GM23338 (cell line): ENCODE data around the gene SELENON. TPM values are rescaled to one million over a fixed set of nuclear protein-coding genes. Genes with fewer than 3 reads are reported as not detected.

ENCODE experiments used
- ATAC-seq: fragments of 200-7000 bp; cut with Tn5 transposase; 3 replicates; pipeline ENCODE4 v1.9.1; 2020
- DNase-seq: peaks from one replicate; pipeline ENCODE4 v3.0.0-alpha.2; 2015; ENCODE audit warnings: low spot score
- H2AFZ ChIP-seq: fragments of 200-600 bp; sonication (generic); 2 replicates; pipeline ENCODE4 v1.8.0; 2016; ENCODE audit warnings: antibody characterized with exemption, mild to moderate bottlenecking, moderate library complexity
- H3F3A ChIP-seq: fragments of 200-600 bp; sonication (generic); replicated peaks from 2 replicates; pipeline ENCODE4 v1.8.0; 2017; ENCODE audit warnings: antibody characterized with exemption, mixed run types, low read depth
- H3K27ac ChIP-seq: fragments of 200-600 bp; sonication (generic); 2 replicates; pipeline ENCODE4 v1.6.1; 2016; ENCODE audit warnings: low read depth
- H3K27me3 ChIP-seq: fragments of 200-600 bp; sonication (generic); 2 replicates; pipeline ENCODE4 v1.8.0; 2016; ENCODE audit warnings: mild to moderate bottlenecking, mixed run types, moderate library complexity; ENCODE audit not compliant: insufficient read depth
- H3K36me3 ChIP-seq: fragments of 200-600 bp; sonication (generic); 2 replicates; pipeline ENCODE4 v1.8.0; 2016; ENCODE audit warnings: mild to moderate bottlenecking; ENCODE audit not compliant: insufficient read depth
- H3K4me1 ChIP-seq: fragments of 200-600 bp; sonication (generic); 2 replicates; pipeline ENCODE4 v1.8.0; 2016; ENCODE audit warnings: mild to moderate bottlenecking, moderate library complexity; ENCODE audit not compliant: insufficient read depth
- H3K4me2 ChIP-seq: fragments of 200-600 bp; sonication (generic); 2 replicates; pipeline ENCODE4 v1.7.1; 2017; ENCODE audit warnings: mixed run types
- H3K4me3 ChIP-seq: fragments of 200-600 bp; sonication (generic); 2 replicates; pipeline ENCODE4 v1.6.1; 2016; ENCODE audit warnings: mixed run types
- H3K79me2 ChIP-seq: fragments of 200-600 bp; sonication (generic); replicated peaks from 2 replicates; pipeline ENCODE4 v1.8.0; 2017; ENCODE audit warnings: mild to moderate bottlenecking; ENCODE audit not compliant: insufficient read depth
- H3K9me2 ChIP-seq: fragments of 200-600 bp; sonication (generic); 2 replicates; pipeline ENCODE4 v1.8.0; 2017; ENCODE audit not compliant: insufficient read depth
- H4K20me1 ChIP-seq: fragments of 200-600 bp; sonication (generic); replicated peaks from 2 replicates; pipeline ENCODE4 v1.8.0; 2017; ENCODE audit warnings: mild to moderate bottlenecking; ENCODE audit not compliant: insufficient read depth
- H3K27ac Mint-ChIP-seq: 2 replicates; pipeline ENCODE4 v1.8.0; 2020; ENCODE audit warnings: inconsistent platforms, mild to moderate bottlenecking, moderate library complexity, mixed read lengths
- H3K27me3 Mint-ChIP-seq: 3 replicates; pipeline ENCODE4 v1.8.0; 2022; ENCODE audit warnings: low read depth, mild to moderate bottlenecking, moderate library complexity, mixed read lengths, inconsistent platforms; ENCODE audit not compliant: insufficient read depth, poor library complexity
- H3K36me3 Mint-ChIP-seq: 3 replicates; pipeline ENCODE4 v1.8.0; 2021; ENCODE audit warnings: low read depth, mild to moderate bottlenecking, inconsistent platforms, moderate library complexity, mixed read lengths
- H3K4me1 Mint-ChIP-seq: 3 replicates; pipeline ENCODE4 v1.8.0; 2020; ENCODE audit warnings: mild to moderate bottlenecking, inconsistent platforms, mixed read lengths
- H3K4me3 Mint-ChIP-seq: 3 replicates; pipeline ENCODE4 v1.8.0; 2021; ENCODE audit warnings: moderate library complexity, mild to moderate bottlenecking, inconsistent platforms, mixed read lengths
- H3K9me3 Mint-ChIP-seq: 3 replicates; pipeline ENCODE4 v1.8.0; 2020; ENCODE audit warnings: moderate library complexity, mild to moderate bottlenecking, inconsistent platforms, mixed read lengths
- CREB1 ChIP-seq: fragments of 250-450 bp; sonication (Bioruptor Pico); IDR thresholded peaks from 2 replicates; pipeline ENCODE4 v1.5.0; 2020; ENCODE audit warnings: low read depth, mild to moderate bottlenecking, moderate library complexity
- EZH2 ChIP-seq: fragments of 200-600 bp; sonication (generic); IDR thresholded peaks from one replicate; pipeline ENCODE4 v1.8.0; 2017; ENCODE audit warnings: antibody characterized with exemption, mild to moderate bottlenecking, low read depth; ENCODE audit not compliant: unreplicated experiment
- EZH2phosphoT487 ChIP-seq: fragments of 200-600 bp; sonication (generic); IDR thresholded peaks from one replicate; pipeline ENCODE4 v1.8.1; 2018; ENCODE audit warnings: antibody characterized with exemption; ENCODE audit not compliant: unreplicated experiment
- JUNB ChIP-seq: IDR thresholded peaks from one replicate; pipeline ENCODE4 v1.6.1; 2016; ENCODE audit warnings: antibody characterized with exemption; ENCODE audit not compliant: unreplicated experiment
- NANOG ChIP-seq: IDR thresholded peaks from 2 replicates; pipeline ENCODE4 v1.6.1; 2016; ENCODE audit warnings: antibody characterized with exemption, borderline replicate concordance
- POLR2AphosphoS5 ChIP-seq: IDR thresholded peaks from 2 replicates; pipeline ENCODE4 v1.6.1; 2016; ENCODE audit warnings: antibody characterized with exemption, low read depth
- STAT1 ChIP-seq: IDR thresholded peaks from one replicate; pipeline ENCODE4 v1.6.1; 2016; ENCODE audit warnings: antibody characterized with exemption; ENCODE audit not compliant: unreplicated experiment
- ZNF331 ChIP-seq: fragments of 250-450 bp; sonication (Bioruptor Pico); IDR thresholded peaks from 2 replicates; pipeline ENCODE4 v1.5.0; 2020; ENCODE audit warnings: low read depth, mild to moderate bottlenecking, moderate library complexity
- polyA plus RNA-seq: library from polyadenylated mRNA; unstranded; fragments of >200 nt; fragmentation: Nextera tagmentation; extraction: Ambion mirVana; gene quantifications from 2 replicates; pipeline ENCODE4 v1.2.1, GENCODE V29; 2016
- total RNA-seq: library from RNA; depleted of rRNA; stranded (reverse); fragments of >200 nt; shearing (Covaris generic); gene quantifications from 2 replicates; pipeline ENCODE4 v1.2.3, GENCODE V29; 2014
- TF ChIP-seq, protein P1 (sequence below): IDR thresholded peaks from one replicate; pipeline ENCODE4 v1.6.1; 2018; ENCODE audit warnings: antibody characterized with exemption; ENCODE audit not compliant: unreplicated experiment
- TF ChIP-seq, protein P2 (sequence below): IDR thresholded peaks from 2 replicates; pipeline ENCODE4 v1.6.1; 2016; ENCODE audit warnings: antibody characterized with exemption
- TF ChIP-seq, protein P3 (sequence below), 2 experiments: fragments of 200-600 bp in 1 of 2; sonication (generic) in 1 of 2; conservative IDR thresholded peaks; 2 replicates each; pipeline versions ENCODE4 v1.5.1 to v1.6.1; 2016 to 2017; ENCODE audit warnings: antibody characterized with exemption in 2 of 2, low read depth in 2 of 2, mild to moderate bottlenecking in 2 of 2, moderate library complexity in 1 of 2

SELENON gene
- total and polyA plus RNA-seq, 2 experiments from 2014 or later, result 17.9 to 93.2 TPM

DNA sequence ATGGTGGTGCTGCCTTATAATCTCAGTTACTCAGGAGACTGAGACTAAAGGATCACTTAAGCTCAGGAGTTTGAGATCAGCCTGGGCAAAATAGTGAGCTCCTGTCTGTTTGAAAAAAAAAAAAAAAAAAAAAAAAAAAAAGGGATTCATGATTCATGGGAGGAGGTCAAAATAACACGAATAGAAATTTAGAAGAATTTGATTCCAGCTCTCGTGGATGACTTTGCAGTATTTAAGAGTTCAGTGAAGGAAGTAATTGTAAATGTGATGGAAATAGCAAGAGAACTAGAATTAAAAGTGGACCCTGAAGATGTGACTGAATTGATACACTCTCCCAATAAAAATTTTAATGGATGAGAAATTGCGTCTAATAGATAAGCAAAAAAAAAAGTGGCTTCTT is 43.5 kb downstream of the SELENON start:
- H3K79me2 ChIP-seq, result peaks cover 98% of the 10 kb centered on the region
- no peaks in the 10 kb centered on the region for H3K9me3 Mint-ChIP-seq
- no peaks in the 10 kb centered on the region for H3K36me3 Mint-ChIP-seq

DNA sequence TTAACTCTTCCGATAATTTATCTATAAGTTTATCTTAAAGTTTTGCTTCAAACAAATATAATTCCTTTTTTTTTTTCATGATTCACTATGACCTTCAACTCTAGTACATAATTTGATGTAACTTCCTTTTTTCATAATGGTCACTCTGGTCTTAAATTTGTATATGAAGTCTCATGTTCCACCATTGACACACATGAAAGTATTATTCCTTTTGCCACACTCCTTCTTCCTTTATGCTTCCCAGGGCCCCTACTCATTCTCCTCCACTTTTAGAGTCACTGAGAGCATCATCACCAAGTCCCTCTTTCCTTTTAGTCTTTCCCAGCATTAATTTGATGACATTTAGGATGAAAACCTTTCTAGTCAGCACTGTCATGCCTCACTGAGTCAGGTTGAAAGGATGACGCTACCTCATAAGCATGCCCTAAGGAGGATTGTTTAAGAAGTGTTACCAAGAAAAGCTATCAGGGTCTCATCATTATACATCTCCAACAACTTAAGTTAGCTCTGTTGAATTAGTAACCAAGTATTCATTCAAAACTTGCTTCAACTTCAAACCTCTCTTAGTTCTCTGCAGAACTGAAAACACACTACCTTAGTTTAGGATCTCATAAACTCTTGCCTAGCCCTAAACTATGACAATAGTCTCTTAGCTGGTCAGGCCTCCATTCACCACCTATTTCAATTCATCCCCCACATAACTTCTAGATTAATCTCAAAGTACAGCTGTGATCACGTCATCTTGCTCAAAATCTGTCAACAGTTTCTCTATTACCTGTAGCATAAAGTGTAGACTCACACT is 44.7 kb downstream of the SELENON start:
- Histone ChIP-seq H3K27ac (0 out of 2 replicates have a peak overlapping the region, but pooled peaks have one; percentile 58), H3K27me3 (no peaks in the 10 kb centered on the region), H3F3A (no peaks in the 10 kb centered on the region), H4K20me1 (peaks cover 39% of the 10 kb centered on the region), H3K36me3 (peaks cover 2% of the 10 kb centered on the region; the same call in 1 of the 2 replicates), H2AFZ (no peak overlapping the region), H3K79me2 (peaks cover 98% of the 10 kb centered on the region), H3K9me2 (no peaks in the 10 kb centered on the region), H3K4me1 (no peaks in the 10 kb centered on the region), H3K4me3 (no peak overlapping the region), H3K4me2 (no peak overlapping the region)
- H3K9me3 Mint-ChIP-seq, result no peaks in the 10 kb centered on the region
- H3K36me3 Mint-ChIP-seq, result no peaks in the 10 kb centered on the region; the same call in 2 of the 3 replicates
- DNase-seq (no peak), ATAC-seq (no peak)
- H3K4me3 Mint-ChIP-seq, result no peak overlapping the region
- peaks cover 2% of the 10 kb centered on the region for H3K27me3 Mint-ChIP-seq
- no peak overlapping the region for H3K27ac Mint-ChIP-seq
- peaks cover 10% of the 10 kb centered on the region; the same call in 2 of the 3 replicates for H3K4me1 Mint-ChIP-seq
- TF ChIP-seq ZNF331 (CRISPR knock-in tag) (no peak), EZH2phosphoT487 (no peak), STAT1 (no peak), CREB1 (CRISPR knock-in tag) (no peak), EZH2 (no peak), NANOG (no peak), POLR2AphosphoS5 (no peak), JUNB (no peak)
- TF ChIP-seq, protein P1, sequence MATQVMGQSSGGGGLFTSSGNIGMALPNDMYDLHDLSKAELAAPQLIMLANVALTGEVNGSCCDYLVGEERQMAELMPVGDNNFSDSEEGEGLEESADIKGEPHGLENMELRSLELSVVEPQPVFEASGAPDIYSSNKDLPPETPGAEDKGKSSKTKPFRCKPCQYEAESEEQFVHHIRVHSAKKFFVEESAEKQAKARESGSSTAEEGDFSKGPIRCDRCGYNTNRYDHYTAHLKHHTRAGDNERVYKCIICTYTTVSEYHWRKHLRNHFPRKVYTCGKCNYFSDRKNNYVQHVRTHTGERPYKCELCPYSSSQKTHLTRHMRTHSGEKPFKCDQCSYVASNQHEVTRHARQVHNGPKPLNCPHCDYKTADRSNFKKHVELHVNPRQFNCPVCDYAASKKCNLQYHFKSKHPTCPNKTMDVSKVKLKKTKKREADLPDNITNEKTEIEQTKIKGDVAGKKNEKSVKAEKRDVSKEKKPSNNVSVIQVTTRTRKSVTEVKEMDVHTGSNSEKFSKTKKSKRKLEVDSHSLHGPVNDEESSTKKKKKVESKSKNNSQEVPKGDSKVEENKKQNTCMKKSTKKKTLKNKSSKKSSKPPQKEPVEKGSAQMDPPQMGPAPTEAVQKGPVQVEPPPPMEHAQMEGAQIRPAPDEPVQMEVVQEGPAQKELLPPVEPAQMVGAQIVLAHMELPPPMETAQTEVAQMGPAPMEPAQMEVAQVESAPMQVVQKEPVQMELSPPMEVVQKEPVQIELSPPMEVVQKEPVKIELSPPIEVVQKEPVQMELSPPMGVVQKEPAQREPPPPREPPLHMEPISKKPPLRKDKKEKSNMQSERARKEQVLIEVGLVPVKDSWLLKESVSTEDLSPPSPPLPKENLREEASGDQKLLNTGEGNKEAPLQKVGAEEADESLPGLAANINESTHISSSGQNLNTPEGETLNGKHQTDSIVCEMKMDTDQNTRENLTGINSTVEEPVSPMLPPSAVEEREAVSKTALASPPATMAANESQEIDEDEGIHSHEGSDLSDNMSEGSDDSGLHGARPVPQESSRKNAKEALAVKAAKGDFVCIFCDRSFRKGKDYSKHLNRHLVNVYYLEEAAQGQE, result no peak
- TF ChIP-seq, protein P2, sequence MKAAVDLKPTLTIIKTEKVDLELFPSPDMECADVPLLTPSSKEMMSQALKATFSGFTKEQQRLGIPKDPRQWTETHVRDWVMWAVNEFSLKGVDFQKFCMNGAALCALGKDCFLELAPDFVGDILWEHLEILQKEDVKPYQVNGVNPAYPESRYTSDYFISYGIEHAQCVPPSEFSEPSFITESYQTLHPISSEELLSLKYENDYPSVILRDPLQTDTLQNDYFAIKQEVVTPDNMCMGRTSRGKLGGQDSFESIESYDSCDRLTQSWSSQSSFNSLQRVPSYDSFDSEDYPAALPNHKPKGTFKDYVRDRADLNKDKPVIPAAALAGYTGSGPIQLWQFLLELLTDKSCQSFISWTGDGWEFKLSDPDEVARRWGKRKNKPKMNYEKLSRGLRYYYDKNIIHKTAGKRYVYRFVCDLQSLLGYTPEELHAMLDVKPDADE, result no peak
- TF ChIP-seq, protein P3, sequence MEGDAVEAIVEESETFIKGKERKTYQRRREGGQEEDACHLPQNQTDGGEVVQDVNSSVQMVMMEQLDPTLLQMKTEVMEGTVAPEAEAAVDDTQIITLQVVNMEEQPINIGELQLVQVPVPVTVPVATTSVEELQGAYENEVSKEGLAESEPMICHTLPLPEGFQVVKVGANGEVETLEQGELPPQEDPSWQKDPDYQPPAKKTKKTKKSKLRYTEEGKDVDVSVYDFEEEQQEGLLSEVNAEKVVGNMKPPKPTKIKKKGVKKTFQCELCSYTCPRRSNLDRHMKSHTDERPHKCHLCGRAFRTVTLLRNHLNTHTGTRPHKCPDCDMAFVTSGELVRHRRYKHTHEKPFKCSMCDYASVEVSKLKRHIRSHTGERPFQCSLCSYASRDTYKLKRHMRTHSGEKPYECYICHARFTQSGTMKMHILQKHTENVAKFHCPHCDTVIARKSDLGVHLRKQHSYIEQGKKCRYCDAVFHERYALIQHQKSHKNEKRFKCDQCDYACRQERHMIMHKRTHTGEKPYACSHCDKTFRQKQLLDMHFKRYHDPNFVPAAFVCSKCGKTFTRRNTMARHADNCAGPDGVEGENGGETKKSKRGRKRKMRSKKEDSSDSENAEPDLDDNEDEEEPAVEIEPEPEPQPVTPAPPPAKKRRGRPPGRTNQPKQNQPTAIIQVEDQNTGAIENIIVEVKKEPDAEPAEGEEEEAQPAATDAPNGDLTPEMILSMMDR (conservative IDR thresholded peaks at IDR 0.05; ENCODE audit: low read depth in 2 of 2), result no peak

More for the DNA sequence above, 43.5 kb downstream of the SELENON start:
- Mint-ChIP-seq H3K27me3 (peaks cover 2% of the 10 kb centered on the region), H3K4me3 (no peak overlapping the region), H3K4me1 (peaks cover under 1% of the 10 kb centered on the region; the same call in 1 of the 3 replicates), H3K27ac (no peak overlapping the region; the same call in 1 of the 2 replicates)
- Histone ChIP-seq H3K36me3 (0 out of 2 replicates have a peak, but pooled peaks cover 2% of the 10 kb centered on the region), H4K20me1 (peaks cover 36% of the 10 kb centered on the region; the same call in 1 of the 2 replicates), H3F3A (no peaks in the 10 kb centered on the region), H3K27me3 (no peaks in the 10 kb centered on the region), H2AFZ (no peak overlapping the region), H3K4me3 (no peak overlapping the region), H3K9me2 (no peaks in the 10 kb centered on the region), H3K27ac (no peak overlapping the region), H3K4me1 (no peaks in the 10 kb centered on the region), H3K4me2 (no peak overlapping the region)
- DNase-seq, result no peak
- no peak for ATAC-seq
- no peak for TF ChIP-seq NANOG
